GM11168 (cell line): Measurements from ENCODE around the gene GOLGB1.

Experiments used
- in situ Hi-C: fragments of 300-500 bp; cut with MboI; formaldehyde crosslinking; loops from one replicate; pipeline ENCODE4 v1.12.0; 2022; ENCODE audit warnings: low sequenced_read_pairs; ENCODE audit not compliant: unreplicated experiment

Gene GOLGB1

DNA sequence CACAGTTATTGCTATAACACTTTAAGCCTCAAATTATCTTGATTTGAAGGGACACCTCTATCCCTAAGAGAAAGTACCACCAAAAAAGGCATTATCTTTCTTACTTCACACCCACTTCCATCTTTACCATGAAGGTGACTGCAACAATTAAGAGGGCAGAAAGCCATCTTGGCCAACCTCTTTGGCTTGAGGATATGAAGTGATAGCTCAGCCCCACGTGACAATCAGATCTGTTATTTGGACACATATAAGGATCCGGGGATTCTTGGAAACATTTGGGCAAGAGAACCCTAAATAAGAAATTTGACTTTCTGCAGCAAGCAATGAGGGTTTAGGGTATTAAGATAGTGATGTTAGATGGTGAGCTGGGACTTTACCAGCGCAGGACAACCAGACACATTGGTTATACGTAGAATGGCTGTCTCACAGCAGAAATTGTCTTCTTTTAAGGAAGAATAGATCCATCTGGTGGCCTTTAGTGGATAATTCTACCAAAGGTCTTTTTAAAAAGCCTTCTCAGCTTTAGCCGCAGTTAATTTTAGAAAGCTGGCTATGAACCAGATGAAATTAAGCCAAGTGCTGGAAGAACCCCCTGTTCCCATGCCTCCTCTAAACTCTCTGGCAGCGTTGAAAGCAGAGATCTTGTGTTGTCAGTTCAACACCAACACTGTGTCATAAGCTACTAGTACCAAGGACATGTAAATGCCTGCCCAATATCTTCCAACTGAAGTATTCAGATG lies 101.2 kb downstream of the GOLGB1 start:
- in situ Hi-C loops, result no loop called here

DNA sequence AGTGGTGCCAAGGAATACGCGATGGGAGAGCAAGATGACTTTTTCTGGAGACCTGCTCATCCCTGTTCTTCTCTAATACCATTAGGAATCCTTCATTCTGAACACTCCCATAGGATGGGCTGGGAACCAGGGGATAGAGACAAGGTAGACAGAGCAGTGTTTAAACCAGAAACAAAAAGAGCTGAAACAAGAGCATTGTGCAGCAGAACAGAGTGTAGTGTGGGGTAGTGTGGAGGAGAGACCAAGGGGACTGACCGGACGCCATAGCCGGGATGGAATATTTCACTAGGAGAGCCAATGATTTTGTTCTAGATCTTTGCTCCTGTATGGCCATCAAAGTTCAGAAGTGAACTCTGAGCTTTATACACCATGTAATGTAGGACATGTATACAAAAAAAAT lies 104.5 kb downstream of the GOLGB1 start:
- in situ Hi-C loops, result no loop called here

DNA sequence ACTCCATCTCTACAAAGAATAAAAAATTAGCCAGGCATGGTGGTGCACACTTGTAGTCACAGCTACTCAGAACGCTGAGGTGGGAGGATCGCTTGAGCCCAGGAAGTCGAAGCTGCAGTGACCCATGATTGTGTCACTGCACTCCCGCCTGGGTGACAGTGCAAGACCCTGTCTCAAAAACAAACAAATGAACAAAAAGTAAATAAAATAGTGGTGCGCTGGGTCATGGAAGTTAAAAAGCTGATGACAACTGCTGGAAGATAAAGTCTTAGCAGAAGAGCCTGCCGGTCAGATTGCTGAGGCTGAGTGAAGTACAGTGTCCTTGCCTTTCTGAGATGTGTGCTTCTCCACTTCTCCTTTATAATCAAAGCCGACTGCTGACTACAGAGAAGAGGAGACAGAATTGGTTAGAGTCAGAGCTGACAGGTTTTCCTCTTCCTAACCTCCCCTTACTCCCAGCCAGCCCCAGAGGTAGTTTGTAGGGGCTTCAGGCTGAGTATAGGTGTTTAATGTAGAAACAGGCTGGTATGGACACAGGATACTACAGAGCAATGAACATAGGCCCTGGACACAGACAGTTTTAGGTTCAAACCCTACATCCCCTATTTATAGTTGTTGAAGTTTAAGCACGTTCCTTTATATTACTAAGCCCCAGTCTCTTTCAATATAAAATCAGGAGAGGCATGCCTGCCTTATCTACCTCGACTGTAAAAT lies 106.8 kb downstream of the GOLGB1 start:
- in situ Hi-C loops, result no loop called here

DNA sequence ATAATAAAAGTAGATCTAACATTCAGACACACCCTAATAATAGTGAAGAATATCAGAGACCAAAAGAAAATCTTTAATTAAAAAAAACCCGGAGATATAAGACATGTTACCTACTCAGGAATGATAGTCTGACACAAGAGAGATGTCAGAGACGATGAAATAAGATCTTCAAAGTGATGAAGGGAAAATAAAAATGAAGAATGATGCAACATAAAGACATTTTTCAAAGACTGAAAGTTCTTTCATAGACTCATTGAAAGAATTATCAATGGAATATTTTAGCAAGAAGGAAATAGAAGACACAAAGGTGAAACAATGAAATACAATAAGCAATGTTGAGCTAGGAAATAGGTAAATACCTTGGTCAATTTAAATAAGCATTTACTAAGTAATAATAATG lies 108.4 kb downstream of the GOLGB1 start:
- in situ Hi-C loops, result no loop called here

DNA sequence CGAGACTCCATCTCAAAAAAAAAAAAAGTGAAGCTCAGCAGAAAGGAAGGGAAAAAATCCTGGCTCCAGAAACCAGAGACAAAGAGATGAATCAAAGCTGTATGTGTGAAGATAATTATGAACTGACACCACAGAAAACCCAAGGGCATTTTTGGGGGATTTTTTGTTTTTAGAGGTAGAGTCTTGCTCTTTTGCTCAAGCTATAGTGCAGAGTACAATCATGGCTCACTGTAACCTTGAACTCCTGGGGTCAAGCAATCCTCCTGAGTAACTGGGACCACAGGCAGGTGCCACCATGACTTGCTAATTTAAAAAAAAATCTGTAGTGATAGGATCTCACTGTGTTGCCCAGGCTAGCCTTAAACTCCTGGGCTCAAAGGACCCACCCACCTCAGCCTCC lies 111.6 kb downstream of the GOLGB1 start:
- in situ Hi-C loops, result no loop called here

DNA sequence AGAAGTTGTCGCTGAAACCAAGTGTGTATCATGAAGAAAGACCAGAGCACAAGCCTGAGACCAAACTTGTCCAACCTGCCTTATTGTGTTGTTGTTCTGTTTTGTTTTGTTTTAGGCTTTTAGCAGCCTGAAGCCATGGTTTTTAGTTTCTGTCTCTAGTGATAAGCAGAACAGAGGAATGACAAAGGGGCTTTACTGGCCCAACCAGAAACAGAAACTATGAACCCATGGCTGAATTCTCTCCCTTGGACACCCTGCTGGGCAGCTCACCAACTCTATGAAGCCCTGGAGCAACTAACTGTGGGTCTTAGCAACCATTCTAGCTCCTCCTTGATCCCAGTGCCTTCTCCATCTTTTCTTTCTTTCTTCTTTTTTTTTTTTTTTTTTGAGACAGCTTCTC lies 119.2 kb downstream of the GOLGB1 start:
- in situ Hi-C loops, result no loop called here

DNA sequence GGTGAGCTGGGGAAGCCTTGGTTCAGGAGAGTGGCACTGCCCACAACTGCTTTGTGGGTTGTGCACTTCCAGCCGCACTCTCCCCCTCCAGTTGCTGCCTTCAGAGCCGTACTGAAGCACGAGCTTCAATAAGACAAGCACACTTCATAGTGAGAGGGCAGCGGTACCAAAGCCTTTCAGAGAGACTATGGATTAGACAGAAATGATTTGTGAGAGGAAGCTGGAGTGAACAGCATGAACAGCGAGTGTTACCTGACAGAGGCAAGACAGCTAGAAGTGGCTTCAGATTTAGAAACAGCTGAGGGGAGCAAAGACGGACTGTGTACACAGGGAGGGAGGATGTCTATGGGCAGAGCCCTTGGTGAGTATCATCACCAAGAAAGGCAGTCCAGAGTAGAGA lies 119.9 kb downstream of the GOLGB1 start:
- in situ Hi-C loops, result no loop called here

DNA sequence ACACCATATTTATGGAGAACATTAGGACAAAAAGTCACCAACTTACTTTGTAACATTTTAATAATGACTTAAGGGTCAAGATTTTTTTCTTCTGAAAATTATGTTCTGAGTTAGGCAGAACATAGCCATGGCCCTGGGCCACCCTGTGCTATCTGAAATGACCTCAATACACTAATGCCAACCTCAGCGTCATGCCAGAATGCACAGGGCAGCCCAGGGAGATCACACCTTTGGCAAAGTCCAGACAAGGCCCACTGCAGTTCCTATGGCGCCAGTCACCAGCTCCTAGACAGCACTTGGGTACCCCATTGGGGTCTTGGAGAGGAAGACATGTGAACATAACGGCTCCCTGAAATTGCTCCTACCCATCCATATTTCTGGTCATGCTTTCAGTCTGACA lies 121.9 kb downstream of the GOLGB1 start:
- in situ Hi-C loops, result no loop called here

DNA sequence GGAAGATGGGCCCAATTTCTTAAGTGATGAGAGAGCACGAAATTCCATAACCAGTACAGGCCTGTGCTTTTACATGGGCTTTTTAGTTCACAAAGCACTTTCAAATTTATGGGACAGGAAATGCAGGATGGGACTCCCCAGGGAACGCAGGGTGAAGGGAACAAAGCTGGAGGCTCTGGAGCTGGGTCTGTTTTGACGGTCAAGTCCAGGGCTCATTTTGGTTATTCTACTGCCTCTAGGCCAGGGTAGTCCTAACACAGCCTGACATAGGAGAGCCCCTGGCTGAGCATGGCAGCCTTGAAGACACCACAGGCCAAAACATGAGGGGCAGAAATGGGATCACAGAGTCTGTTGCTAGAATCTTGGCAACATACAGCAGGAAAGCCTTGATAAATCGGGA lies 122.3 kb downstream of the GOLGB1 start:
- in situ Hi-C loops, result no loop called here

DNA sequence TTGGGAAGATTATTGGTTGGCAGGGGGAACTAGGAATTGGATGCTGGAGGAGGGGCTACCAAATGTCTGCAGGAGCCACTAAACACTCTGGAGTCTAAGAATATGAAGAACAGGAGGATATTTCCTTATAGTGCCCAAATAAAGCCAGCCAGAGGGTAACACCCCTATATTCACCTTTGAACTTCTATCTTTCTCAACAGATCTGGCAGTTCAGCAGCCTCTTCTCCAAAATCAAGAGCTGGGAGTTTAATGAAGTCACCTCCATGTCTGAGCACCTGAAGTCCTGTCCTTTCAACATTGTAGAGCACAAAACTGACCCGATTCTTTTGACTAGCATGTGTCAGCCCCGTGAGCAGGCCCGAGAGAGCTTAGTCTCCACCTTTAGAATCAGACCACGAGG lies 123.0 kb downstream of the GOLGB1 start:
- in situ Hi-C loops, result no loop called here

DNA sequence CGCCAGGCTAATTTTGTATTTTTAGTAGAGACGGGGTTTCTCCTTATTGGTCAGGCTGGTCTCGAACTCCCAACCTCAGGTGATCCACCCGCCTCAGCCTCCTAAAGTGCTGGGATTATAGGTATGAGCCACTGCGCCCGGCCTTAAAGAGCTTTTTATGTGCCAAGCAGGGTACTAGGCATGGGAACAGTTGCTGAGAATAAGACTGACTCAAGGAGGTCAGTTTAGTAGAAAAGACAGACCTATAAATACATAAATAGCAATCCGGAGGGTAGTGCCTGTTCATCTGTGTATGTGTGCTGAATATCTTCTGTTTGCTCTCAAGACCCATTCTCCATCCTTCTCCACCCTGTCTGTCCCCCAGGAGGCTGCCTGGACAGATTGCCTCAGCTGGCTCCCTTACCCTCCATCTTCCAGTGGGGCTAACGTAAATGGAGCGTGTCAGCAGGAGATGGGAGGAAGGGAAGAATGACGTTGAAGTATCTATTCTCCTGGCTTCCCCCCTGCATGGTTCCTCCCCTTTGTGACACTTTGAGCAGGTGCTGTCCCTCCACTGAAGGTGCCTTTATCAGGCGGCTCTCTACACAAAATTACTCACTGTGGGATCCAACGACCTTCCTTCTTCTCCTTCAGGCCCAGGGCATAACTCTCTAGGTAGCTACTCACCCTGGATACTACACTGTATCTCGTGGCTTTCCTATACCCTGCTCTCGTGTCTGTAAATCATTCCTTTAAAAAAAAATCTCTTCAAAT lies 125.2 kb downstream of the GOLGB1 start:
- in situ Hi-C loops, result no loop called here

DNA sequence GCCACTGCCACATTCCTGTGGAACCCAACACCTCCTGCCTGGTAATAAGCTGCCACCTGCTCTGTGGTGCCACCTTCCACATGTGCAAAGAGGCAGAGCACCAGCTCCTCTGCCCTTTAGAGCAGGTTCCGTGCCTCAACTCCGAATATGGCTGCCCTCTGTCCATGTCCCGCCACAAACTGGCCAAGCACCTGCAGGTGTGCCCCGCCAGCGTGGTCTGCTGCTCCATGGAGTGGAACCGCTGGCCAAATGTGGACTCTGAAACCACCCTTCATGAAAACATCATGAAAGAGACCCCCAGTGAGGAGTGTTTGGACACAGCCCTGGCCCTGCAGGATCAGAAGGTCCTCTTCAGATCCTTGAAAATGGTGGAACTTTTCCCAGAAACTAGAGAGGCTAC lies 128.1 kb downstream of the GOLGB1 start:
- in situ Hi-C loops, result no loop called here

DNA sequence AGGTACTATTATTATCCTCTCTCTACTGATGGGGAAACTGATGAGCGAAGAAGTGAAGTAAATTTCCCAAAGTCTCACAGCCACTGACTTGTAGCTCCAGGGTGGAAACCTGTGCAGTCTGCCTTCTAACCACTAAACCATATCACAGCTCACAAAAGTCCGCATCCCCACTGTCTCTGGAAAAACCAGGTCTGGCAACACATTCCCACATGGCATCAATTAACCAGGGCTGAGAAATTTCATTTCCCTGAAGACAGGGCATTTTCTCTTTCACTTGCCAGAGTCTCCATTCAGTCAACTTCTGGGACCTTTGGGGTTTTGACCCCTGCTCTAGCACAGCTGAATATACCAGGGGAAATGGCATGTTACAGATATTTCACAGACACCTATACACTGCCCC lies 129.8 kb downstream of the GOLGB1 start:
- in situ Hi-C loops, result no loop called here
